ENCODE results near the gene KCNQ5. TPM values are rescaled to one million over a fixed set of nuclear protein-coding genes. Genes with fewer than 3 reads are reported as not detected.

The KCNQ5 gene
- total RNA-seq, 1 experiment from 2014 or later, result 17.8 TPM

DNA sequence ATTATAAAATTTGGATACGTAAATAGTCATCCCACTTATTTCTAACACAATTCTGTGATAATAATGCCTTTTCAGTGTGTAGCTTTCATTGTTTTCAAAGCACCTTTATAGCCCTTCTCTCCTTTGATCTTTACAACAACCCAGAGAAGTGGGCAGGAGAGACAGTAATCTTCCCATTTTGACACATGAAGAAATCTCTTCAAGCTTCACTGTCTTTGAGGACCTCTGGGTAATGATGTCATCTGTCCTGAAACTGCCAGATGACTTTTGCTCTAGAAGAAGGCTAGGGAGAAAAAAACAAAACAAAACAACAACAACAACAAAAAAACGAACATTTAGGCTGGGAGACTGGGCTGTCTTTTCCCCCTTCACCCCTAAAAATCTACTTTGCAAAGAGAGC is 203.0 kb downstream of the KCNQ5 start:
- DNase-seq (ENCODE audit: low spot score), result no peak
- intact Hi-C loops (cut with micrococcal nuclease; ENCODE audit: unreplicated experiment), result no loop called here
- no peak overlapping the region for H3K27ac ChIP-seq (ENCODE audit: low read depth, low read length, poor library complexity, severe bottlenecking)
- no peaks in the 10 kb centered on the region for H3K27me3 ChIP-seq (replicated peaks; ENCODE audit: insufficient read depth, low read depth, low read length, poor library complexity)
- BruUV-seq (replicated peaks), result no TSS peak
- no peaks in the 10 kb centered on the region for H3K36me3 ChIP-seq (ENCODE audit: insufficient read depth, low read length, poor library complexity, severe bottlenecking)
- TF ChIP-seq EZH2 (IDR thresholded peaks at IDR 0.05; ENCODE audit: borderline replicate concordance, low read depth, low read length, poor library complexity, severe bottlenecking), result no peak
- TF ChIP-seq, protein P1, sequence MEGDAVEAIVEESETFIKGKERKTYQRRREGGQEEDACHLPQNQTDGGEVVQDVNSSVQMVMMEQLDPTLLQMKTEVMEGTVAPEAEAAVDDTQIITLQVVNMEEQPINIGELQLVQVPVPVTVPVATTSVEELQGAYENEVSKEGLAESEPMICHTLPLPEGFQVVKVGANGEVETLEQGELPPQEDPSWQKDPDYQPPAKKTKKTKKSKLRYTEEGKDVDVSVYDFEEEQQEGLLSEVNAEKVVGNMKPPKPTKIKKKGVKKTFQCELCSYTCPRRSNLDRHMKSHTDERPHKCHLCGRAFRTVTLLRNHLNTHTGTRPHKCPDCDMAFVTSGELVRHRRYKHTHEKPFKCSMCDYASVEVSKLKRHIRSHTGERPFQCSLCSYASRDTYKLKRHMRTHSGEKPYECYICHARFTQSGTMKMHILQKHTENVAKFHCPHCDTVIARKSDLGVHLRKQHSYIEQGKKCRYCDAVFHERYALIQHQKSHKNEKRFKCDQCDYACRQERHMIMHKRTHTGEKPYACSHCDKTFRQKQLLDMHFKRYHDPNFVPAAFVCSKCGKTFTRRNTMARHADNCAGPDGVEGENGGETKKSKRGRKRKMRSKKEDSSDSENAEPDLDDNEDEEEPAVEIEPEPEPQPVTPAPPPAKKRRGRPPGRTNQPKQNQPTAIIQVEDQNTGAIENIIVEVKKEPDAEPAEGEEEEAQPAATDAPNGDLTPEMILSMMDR (conservative IDR thresholded peaks at IDR 0.05; ENCODE audit: low read depth, low read length), result no peak
- ChIA-PET CTCF (no interaction called here), POLR2A (ENCODE audit: low non-redundant PET) (no interaction called here)
- peaks cover 7% of the 10 kb centered on the region for H3K9me3 ChIP-seq (ENCODE audit: low read depth, low read length, poor library complexity, severe bottlenecking)
- H3K4me3 ChIP-seq (ENCODE audit: low read depth, low read length, poor library complexity, severe bottlenecking), result no peak overlapping the region
- no peaks in the 10 kb centered on the region for H3K4me1 ChIP-seq (ENCODE audit: insufficient read depth, low read length, poor library complexity, severe bottlenecking)

DNA sequence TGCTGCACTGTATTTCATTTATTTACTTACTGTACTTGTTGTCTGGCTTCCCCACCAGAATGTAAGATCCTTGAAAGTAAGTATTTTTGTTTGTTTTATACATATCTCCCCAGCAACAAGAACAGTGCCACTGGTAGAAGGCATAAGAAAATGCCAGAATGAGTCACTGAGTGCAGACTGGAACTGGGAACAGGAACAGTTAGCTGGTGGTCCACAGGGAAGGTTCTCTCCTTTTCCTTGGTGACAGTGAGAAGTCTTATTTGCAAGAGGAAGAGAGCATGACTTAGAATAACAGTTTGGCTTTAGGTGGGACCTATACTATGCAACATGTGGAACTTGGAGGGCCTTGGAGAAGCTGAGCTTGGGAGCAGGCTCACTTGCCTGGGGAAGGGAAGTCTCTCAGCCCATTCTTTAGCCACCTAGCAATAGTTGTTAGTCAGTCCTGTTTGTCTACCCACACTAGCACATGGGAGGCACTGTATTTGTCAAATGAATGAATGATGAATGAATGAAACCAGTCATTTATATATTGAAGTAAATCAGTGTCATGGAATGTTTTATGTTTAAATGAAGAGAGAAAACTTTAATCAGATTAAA is 203.5 kb downstream of the KCNQ5 start:
- POLR2A ChIA-PET (ENCODE audit: low non-redundant PET), result no interaction called here
- BruUV-seq (replicated peaks), result no TSS peak
- intact Hi-C loops (cut with micrococcal nuclease; ENCODE audit: unreplicated experiment), result no loop called here
- TF ChIP-seq, protein P1 (conservative IDR thresholded peaks at IDR 0.05; ENCODE audit: low read depth, low read length), result no peak
- no peak for TF ChIP-seq EZH2 (IDR thresholded peaks at IDR 0.05; ENCODE audit: borderline replicate concordance, low read depth, low read length, poor library complexity, severe bottlenecking)
- CTCF ChIA-PET, result no interaction called here
- Histone ChIP-seq H3K4me1 (ENCODE audit: insufficient read depth, low read length, poor library complexity, severe bottlenecking) (no peaks in the 10 kb centered on the region), H3K9me3 (ENCODE audit: low read depth, low read length, poor library complexity, severe bottlenecking) (peaks cover 7% of the 10 kb centered on the region), H3K4me3 (ENCODE audit: low read depth, low read length, poor library complexity, severe bottlenecking) (no peak overlapping the region), H3K27me3 (replicated peaks; ENCODE audit: insufficient read depth, low read depth, low read length, poor library complexity) (no peaks in the 10 kb centered on the region), H3K27ac (ENCODE audit: low read depth, low read length, poor library complexity, severe bottlenecking) (no peak overlapping the region), H3K36me3 (ENCODE audit: insufficient read depth, low read length, poor library complexity, severe bottlenecking) (no peaks in the 10 kb centered on the region)
- no peak for DNase-seq (ENCODE audit: low spot score)

DNA sequence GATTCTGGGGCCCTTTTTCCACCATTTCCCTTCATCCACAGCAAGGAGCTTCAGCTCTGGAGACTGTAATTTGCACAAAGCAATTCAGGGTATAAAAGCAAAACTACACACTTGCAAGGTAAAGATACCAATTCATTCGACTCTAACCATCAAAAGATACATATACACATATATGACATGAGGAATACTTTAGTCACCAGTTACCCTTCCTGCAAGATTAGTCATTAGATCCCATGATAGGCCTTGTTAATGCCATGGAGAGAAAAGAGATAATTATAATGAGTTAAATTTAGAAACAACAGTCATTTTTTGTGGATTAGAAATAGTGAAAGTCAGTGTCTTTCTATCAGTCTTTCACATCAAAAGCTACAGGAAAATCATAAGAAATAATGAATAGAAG is 204.2 kb downstream of the KCNQ5 start:
- H3K27me3 ChIP-seq (replicated peaks; ENCODE audit: insufficient read depth, low read depth, low read length, poor library complexity), result no peaks in the 10 kb centered on the region
- no TSS peak for BruUV-seq (replicated peaks)
- POLR2A ChIA-PET (ENCODE audit: low non-redundant PET), result no interaction called here
- no peak for DNase-seq (ENCODE audit: low spot score)
- intact Hi-C loops (cut with micrococcal nuclease; ENCODE audit: unreplicated experiment), result no loop called here
- TF ChIP-seq, protein P1 (conservative IDR thresholded peaks at IDR 0.05; ENCODE audit: low read depth, low read length), result no peak
- no peak for TF ChIP-seq EZH2 (IDR thresholded peaks at IDR 0.05; ENCODE audit: borderline replicate concordance, low read depth, low read length, poor library complexity, severe bottlenecking)
- H3K27ac ChIP-seq (ENCODE audit: low read depth, low read length, poor library complexity, severe bottlenecking), result no peak overlapping the region
- H3K4me3 ChIP-seq (ENCODE audit: low read depth, low read length, poor library complexity, severe bottlenecking), result no peak overlapping the region
- H3K4me1 ChIP-seq (ENCODE audit: insufficient read depth, low read length, poor library complexity, severe bottlenecking), result no peaks in the 10 kb centered on the region
- CTCF ChIA-PET, result no interaction called here
- H3K9me3 ChIP-seq (ENCODE audit: low read depth, low read length, poor library complexity, severe bottlenecking), result peaks cover 7% of the 10 kb centered on the region
- H3K36me3 ChIP-seq (ENCODE audit: insufficient read depth, low read length, poor library complexity, severe bottlenecking), result no peaks in the 10 kb centered on the region
